Measurements from ENCODE around the gene DDC. TPM values are rescaled to one million over a fixed set of nuclear protein-coding genes. Genes with fewer than 3 reads are reported as not detected.
"Not testable (repeated sequence)": the region's sequence is repeated elsewhere in the genome, so short reads cannot be mapped to it uniquely, and the experiment has no call there.

DDC gene
- polyA plus RNA-seq, 6 donors from 2014 or later = not detected

DNA sequence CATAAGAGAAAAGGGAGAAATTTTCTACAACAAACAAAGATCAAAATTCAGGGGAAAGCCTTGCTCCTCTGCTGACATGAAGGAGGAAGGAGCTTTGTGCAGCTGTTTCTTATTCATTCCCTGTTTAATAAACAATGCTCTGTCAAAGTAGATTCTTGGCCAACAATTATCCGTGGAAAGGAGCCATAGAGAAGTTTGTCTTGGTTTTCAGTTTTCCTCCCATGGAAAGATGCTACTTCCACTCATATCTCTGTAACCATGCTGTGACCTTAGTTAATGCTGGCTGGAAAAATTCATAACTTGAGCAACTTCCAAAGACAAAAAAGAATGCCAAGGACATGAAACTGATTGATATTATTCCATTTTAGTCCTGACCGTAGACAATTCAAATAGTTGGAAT is 8.1 kb downstream of the DDC start:
- peaks cover 0 to 2% (median 0%) of the 10 kb centered on the region in 3 donors for H3K4me1 Mint-ChIP-seq
- H3K27ac Mint-ChIP-seq = no peak overlapping the region
- peaks cover 12 to 64% (median 64%) of the 10 kb centered on the region in 3 donors for H3K27me3 Mint-ChIP-seq
- no peaks in the 10 kb centered on the region for H3K9me3 Mint-ChIP-seq
- no peak for ATAC-seq (ENCODE audit: low read depth in 2 of 2)
- DNase-seq = no peak
- no peak overlapping the region for H3K4me3 Mint-ChIP-seq
- no peaks in the 10 kb centered on the region for H3K36me3 Mint-ChIP-seq

DNA sequence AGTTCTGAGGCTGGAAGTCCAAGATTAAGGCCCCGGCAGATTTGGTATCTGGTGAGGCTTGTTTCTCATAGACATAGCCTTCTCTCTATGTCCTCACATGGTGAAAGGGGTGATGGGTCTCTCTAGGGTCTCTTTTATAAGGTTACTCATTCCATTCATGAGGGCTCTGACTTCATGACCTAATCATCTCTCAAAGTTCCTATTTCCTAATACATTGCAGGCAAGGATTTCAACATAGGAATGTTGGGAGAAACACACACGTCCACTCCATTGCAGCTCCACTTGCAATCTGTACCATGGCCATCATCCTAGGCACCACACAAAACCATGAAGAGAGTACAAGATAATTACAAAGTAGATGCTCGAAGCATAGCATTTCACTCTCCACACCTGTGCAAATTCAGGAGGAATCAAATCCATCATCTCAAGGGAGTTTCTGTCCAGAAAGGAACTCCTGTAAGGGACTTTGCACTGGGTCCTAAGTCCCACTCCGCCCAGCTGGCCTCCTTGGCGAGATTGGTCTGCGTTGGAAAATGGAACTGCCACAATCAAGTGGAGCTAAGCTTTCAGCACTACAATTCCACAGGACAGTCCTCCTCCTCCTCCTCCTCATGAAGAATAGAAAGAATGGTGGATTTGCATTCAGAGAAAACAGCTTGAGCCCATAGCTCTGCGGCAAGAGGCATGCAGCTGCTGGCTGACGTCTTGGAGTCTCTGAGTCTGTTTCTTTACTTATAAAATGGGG is 8.8 kb downstream of the DDC start:
- DNase-seq = no peak
- Mint-ChIP-seq H3K4me1 (peaks cover 0 to 2% (median 0%) of the 10 kb centered on the region in 3 donors), H3K9me3 (no peaks in the 10 kb centered on the region), H3K27me3 (peaks cover 13 to 65% (median 64%) of the 10 kb centered on the region in 3 donors), H3K27ac (no peak overlapping the region), H3K36me3 (no peaks in the 10 kb centered on the region), H3K4me3 (no peak overlapping the region)
- no peak for ATAC-seq (ENCODE audit: low read depth in 2 of 2)

DNA sequence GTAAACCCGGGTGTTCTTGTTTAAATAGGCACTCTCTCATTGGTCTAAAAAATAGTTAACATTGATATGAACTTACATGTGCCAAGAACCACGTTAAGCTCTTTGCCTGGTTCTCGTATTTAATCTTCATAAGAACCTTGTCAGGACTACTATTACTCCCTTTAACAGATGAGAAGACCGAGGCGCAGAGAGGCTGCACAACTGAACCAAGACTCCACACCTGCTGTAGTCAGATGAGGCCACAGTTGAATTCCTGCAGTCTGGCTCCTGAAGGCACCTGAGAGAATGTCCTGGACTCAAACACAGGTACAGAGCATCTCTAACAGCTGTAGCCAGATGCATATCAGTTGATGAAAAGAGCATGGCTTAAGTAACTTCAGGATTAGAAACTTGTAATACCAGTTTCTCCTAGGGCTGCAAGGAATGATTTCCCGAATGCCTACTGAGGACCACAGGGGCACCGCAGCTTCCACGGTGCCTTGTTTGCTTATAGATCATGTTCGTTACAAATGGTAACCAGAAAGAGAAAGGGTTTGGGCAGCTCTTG is 9.5 kb downstream of the DDC start:
- no peak overlapping the region for H3K27ac Mint-ChIP-seq
- H3K9me3 Mint-ChIP-seq = no peaks in the 10 kb centered on the region
- no peaks in the 10 kb centered on the region for H3K36me3 Mint-ChIP-seq
- H3K4me3 Mint-ChIP-seq = no peak overlapping the region
- DNase-seq = no peak
- H3K27me3 Mint-ChIP-seq = peaks cover 13 to 64% (median 61%) of the 10 kb centered on the region in 3 donors
- no peak for ATAC-seq (ENCODE audit: low read depth in 2 of 2)
- H3K4me1 Mint-ChIP-seq = peaks cover 0 to 2% (median 0%) of the 10 kb centered on the region in 3 donors

DNA sequence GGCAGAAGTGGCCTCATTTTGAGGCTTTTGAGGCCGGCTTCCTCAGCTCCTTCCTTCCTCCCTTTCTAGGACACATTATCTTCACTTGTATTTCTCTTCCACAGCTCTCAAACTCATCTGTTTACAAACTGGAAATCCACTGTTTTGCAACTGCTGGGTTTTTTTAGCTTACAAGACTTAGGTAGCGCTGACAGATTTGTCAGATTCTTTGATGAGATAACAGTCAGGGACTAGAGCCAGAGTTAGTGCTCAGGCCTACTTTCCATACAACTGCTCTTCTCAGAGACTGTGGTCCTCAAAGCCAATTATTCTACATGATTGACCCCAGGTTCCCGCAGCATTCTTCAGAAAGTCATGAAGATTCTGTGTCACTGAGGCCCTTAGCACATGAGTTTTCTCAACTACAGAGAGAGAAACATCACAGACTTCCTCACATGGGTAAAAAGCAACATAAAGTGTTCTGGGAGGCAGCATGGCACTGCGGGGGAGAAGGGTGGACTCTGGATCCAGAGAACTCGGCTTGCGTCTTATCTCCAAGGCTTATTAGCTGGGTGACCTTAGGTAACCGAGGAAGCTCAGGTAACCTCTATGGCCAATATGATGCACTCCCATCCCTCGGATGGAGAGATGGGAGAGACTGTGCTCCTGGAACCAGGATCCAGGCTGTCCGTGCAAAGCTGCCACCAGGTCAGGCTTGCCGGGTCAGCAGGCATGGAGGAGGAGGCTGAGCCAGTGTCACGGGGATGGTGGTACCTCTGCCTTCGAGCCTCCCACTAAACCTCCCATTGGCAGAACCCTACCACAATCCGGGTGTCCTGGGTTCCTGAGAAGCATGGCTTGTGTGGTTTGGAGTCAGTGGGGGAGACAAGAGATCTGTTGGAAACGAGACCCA is 10.5 kb downstream of the DDC start:
- H3K36me3 Mint-ChIP-seq = no peaks in the 10 kb centered on the region
- peaks cover 13 to 64% (median 61%) of the 10 kb centered on the region in 3 donors for H3K27me3 Mint-ChIP-seq
- no peaks in the 10 kb centered on the region for H3K9me3 Mint-ChIP-seq
- H3K4me3 Mint-ChIP-seq = no peak overlapping the region
- DNase-seq = no peak
- H3K4me1 Mint-ChIP-seq = peaks cover 0 to 2% (median 0%) of the 10 kb centered on the region in 3 donors
- ATAC-seq (ENCODE audit: low read depth in 2 of 2) = no peak
- no peak overlapping the region for H3K27ac Mint-ChIP-seq

DNA sequence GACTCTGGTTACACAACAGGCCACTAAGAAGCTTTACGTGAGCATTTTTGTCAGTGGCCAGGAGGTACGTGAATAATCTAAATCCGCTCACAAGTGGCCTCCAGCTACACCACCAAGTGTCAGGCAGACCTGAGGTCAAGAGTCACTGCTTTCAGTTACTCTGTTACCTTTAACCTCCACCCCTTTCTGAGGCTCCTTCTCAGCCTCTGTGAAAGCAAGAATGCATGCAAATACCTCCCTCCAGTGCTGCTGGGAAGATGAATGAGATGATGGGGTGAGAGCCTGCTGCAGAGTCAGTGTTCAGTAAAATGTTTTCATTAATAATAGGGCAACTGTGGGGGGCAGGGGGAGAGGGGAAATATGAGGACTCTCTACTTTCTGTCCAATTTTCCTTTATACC is 11.2 kb downstream of the DDC start:
- H3K27ac Mint-ChIP-seq = no peak overlapping the region
- H3K4me1 Mint-ChIP-seq = peaks cover 0 to under 1% (median 0%) of the 10 kb centered on the region in 3 donors
- H3K9me3 Mint-ChIP-seq = no peaks in the 10 kb centered on the region
- no peak overlapping the region for H3K4me3 Mint-ChIP-seq
- peaks cover 11 to 63% (median 60%) of the 10 kb centered on the region in 3 donors for H3K27me3 Mint-ChIP-seq
- ATAC-seq (ENCODE audit: low read depth in 2 of 2) (no peak), DNase-seq (no peak)
- H3K36me3 Mint-ChIP-seq = no peaks in the 10 kb centered on the region

DNA sequence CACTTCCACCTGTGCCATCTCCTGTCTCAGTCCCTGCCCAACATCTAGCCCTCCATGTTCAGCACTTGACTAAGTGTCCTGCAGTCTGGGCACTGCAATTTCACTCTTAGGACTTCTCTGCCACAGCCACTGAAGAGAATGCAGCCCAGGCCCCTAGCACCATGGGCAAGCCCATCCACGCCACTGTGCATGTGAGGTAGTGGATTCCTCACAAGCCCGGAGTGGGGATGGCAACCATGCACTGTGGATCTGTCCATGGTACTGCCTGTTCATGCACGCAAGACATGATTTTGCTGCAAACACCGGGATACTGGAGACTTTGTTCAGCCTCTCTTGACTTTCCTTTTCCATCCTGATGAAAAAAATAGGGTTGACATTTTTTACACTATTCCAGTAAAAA is 12.3 kb downstream of the DDC start:
- Mint-ChIP-seq H3K27me3 (peaks cover 13 to 57% (median 52%) of the 10 kb centered on the region in 3 donors), H3K4me1 (no peaks in the 10 kb centered on the region), H3K27ac (no peak overlapping the region), H3K4me3 (no peak overlapping the region), H3K36me3 (no peaks in the 10 kb centered on the region), H3K9me3 (no peaks in the 10 kb centered on the region)
- DNase-seq (no peak), ATAC-seq (ENCODE audit: low read depth in 2 of 2) (no peak)

DNA sequence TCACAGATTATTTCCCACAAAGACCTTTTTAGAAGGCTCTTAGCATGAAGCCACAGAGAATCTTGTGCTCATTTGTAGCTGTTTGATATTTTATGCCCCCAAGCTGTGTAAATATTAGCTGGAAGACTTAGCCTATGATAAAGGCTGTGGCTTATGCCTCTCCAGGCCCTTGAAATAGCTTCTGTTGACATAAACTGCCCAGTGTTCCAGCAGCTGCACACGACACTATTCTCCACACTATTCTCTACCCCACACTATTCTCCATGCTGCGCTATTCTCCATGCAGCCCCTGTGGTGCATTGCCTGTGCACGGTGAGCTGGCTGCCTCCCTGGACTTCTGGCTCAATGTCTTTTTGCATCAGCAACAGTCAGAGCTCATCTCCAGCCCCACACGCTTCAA is 13.1 kb downstream of the DDC start:
- Mint-ChIP-seq H3K4me3 (no peak overlapping the region), H3K4me1 (no peaks in the 10 kb centered on the region), H3K27me3 (peaks cover 13 to 53% (median 45%) of the 10 kb centered on the region in 3 donors), H3K36me3 (no peaks in the 10 kb centered on the region), H3K27ac (no peak overlapping the region), H3K9me3 (no peaks in the 10 kb centered on the region)
- DNase-seq (no peak), ATAC-seq (ENCODE audit: low read depth in 2 of 2) (no peak)

DNA sequence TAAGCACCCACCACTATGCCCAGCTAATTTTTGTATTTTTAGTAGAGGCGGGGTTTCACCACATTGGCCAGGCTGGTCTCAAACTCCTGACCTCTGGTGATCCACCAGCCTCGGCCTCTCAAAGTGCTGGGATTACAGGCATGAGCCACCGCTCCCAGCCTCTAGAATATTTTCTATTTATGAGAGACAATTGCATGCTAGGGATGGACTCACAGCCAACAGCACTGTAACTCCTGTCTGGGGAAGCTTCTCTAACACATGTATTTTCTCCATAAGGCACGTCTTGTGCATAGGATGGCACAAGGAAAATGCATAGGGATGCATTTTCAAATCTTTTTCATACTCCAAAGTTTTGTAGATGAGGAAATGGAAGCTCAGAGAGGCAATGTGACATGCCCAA is 19.6 kb downstream of the DDC start:
- H3K4me1 Mint-ChIP-seq, H3K4me3 Mint-ChIP-seq: not testable (repeated sequence)

DNA sequence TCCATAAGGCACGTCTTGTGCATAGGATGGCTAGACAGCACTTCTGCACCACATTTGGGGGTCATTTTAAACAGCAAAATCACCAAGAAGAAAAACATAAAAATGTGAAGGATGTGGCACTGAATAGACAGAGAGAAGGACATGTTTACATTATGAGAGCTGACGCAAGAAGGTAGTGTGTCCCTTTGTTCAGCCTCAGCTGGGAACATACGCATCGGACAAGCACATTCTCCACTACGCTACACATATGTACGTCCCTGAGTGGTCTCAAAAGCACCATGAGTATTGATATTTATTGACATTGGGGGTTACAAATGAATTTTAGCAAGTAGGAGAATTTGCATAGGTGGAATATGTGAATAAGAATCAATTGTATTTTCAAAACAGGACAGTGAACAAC is 20.2 kb downstream of the DDC start:
- no peak for ATAC-seq (ENCODE audit: low read depth in 2 of 2)
- Mint-ChIP-seq H3K27ac (no peak overlapping the region), H3K4me3 (no peak overlapping the region), H3K4me1 (no peaks in the 10 kb centered on the region), H3K36me3 (no peaks in the 10 kb centered on the region), H3K9me3 (no peaks in the 10 kb centered on the region), H3K27me3 (peaks cover 7 to 23% (median 16%) of the 10 kb centered on the region in 3 donors)
- DNase-seq = no peak

More for the DNA sequence above, 19.6 kb downstream of the DDC start:
- not testable (repeated sequence) for DNase-seq; H3K9me3 Mint-ChIP-seq; H3K27ac Mint-ChIP-seq; ATAC-seq (ENCODE audit: low read depth in 2 of 2); H3K36me3 Mint-ChIP-seq
- peaks cover 7 to 23% (median 16%) of the 10 kb centered on the region in 3 donors for H3K27me3 Mint-ChIP-seq

DNA sequence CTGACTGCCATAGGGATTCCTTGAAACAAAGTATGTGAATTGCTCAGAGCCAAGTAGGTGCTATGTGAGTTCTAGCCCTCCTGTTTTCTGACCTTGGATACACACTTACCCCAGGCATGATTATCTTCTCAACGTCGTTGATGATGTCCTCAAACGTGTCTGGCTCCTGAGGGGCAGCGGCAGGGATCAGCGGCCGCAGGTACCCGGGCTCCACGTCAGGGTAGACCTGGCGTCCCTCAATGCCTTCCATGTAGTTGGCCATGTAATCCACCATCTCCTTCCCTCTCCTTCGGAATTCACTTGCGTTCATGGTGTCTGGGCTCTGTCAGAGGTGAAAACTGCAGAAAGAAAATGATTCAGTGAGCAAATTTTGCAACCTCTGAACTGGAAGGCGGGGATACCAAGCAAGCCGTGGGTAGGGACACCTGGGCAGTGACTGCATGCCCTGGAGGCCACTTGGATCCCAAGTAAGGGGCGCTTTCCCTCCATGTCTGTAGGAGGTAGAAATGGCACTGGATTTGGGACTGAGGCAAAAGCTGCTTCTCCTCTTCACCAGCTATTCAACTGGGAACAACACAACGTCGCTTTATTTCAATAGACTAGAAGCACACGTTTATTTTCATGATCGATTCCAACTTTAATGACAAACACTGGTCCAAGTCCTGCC is 21.3 kb downstream of the DDC start:
- Mint-ChIP-seq H3K4me1 (no peaks in the 10 kb centered on the region), H3K9me3 (no peaks in the 10 kb centered on the region)

DNA sequence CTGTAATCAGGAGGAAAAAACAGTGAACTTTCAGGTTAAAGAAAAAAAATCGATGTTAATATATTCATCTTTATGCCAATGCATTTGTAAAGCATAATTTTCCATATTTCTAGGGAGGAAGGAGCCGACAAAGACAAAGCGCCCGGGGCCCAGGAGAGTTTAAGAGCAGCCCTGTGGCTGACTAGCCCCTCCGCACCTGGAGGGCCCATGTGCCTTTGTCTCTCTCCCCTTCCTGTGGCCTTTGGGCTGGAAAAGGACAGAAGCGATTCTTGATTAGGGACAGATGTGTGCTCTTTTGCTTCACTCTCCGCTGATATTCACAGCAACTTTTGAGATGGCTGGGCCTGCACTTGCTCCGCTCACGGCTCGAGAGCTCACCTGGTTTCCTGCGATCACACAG is 23.1 kb downstream of the DDC start:
- no peak for ATAC-seq (ENCODE audit: low read depth in 2 of 2)
- H3K9me3 Mint-ChIP-seq = no peaks in the 10 kb centered on the region
- no peak overlapping the region for H3K4me3 Mint-ChIP-seq
- no peaks in the 10 kb centered on the region for H3K36me3 Mint-ChIP-seq
- no peaks in the 10 kb centered on the region for H3K4me1 Mint-ChIP-seq
- peaks cover 0 to 16% (median 14%) of the 10 kb centered on the region in 3 donors for H3K27me3 Mint-ChIP-seq
- H3K27ac Mint-ChIP-seq = no peak overlapping the region
- no peak for DNase-seq

More for the DNA sequence above, 21.3 kb downstream of the DDC start:
- Mint-ChIP-seq H3K27me3 (peaks cover 0 to 23% (median 15%) of the 10 kb centered on the region in 3 donors), H3K4me3 (no peak overlapping the region), H3K36me3 (no peaks in the 10 kb centered on the region), H3K27ac (no peak overlapping the region)
- ATAC-seq (ENCODE audit: low read depth in 2 of 2) (no peak), DNase-seq (no peak)

DNA sequence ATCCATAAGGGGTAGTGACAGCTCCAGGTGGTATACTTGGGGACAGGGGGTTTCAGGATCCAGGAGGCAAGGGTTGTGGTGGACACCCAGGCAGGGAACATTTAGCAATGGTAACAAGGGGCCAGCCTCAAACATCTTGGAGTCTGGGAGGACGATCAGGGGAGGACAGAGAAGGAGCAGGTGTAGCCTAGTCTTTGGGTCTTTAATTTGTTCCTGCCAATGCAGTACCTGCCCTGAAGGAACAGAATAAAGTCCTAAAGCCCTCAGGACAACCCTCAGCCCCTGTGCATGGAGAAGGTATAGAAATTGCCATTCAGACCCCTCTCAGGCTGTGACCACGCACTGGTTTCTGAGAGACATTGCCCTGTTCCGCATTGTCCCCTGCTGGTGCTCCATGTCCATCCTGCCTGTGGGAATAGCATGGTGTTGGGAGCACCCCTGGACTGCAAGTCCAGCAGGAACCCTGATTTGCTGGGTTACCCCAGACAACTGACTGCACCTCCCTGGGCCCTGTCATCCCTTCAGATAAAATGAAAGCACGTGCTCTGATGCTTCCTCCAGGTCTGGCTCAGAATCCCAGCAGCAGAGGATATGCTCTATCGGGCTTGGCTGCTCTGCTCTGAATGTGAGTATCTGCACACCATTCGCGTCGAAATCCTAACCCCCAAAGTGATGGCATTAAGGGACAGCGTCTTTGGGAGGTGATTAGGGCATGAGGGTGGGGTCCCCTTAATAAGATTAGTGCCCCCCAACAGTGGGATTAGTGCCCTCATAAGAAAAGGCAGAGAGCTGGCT is 24.2 kb downstream of the DDC start:
- DNase-seq (no peak), ATAC-seq (ENCODE audit: low read depth in 2 of 2) (no peak)
- no peaks in the 10 kb centered on the region for H3K9me3 Mint-ChIP-seq
- no peak overlapping the region for H3K4me3 Mint-ChIP-seq
- H3K36me3 Mint-ChIP-seq = no peaks in the 10 kb centered on the region
- H3K4me1 Mint-ChIP-seq = no peaks in the 10 kb centered on the region
- peaks cover 0 to 14% (median 12%) of the 10 kb centered on the region in 3 donors for H3K27me3 Mint-ChIP-seq
- H3K27ac Mint-ChIP-seq = no peak overlapping the region

Measured in naive B cell (primary cell).